Skeletal muscle tissue (tissue), 4 donors: ENCODE measurements around the gene SNRPA. TPM values are rescaled to one million over a fixed set of nuclear protein-coding genes. Genes with fewer than 3 reads are reported as not detected.

Source experiments
- H3K27ac ChIP-seq: one replicate; pipeline ENCODE4 v1.7.0; 2013; ENCODE audit warnings: mild to moderate bottlenecking, low read depth, low read length, inconsistent platforms
- H3K27me3 ChIP-seq, 3 donors: one replicate each; pipeline ENCODE4 v1.7.0; 2013; ENCODE audit warnings: low read length in 3 of 3; ENCODE audit not compliant: control insufficient read depth in 3 of 3, insufficient read depth in 3 of 3
- H3K36me3 ChIP-seq, 3 donors: one replicate each; pipeline ENCODE4 v1.7.0; 2013; ENCODE audit warnings: low read length in 3 of 3; ENCODE audit not compliant: control insufficient read depth in 3 of 3, insufficient read depth in 3 of 3
- H3K4me1 ChIP-seq, 3 donors: one replicate each; pipeline ENCODE4 v1.7.0; 2013; ENCODE audit warnings: low read length in 3 of 3, mild to moderate bottlenecking in 3 of 3; ENCODE audit not compliant: control insufficient read depth in 3 of 3, insufficient read depth in 3 of 3
- H3K4me3 ChIP-seq, 3 donors: one replicate each; pipeline ENCODE4 v1.7.0; 2013; ENCODE audit warnings: low read length in 3 of 3
- H3K9ac ChIP-seq, 3 donors: one replicate each; pipeline ENCODE4 v1.7.0; 2013; ENCODE audit warnings: low read length in 3 of 3, mild to moderate bottlenecking in 3 of 3, moderate library complexity in 2 of 3, low read depth in 1 of 3
- H3K9me3 ChIP-seq, 3 donors: one replicate each; pipeline ENCODE4 v1.7.0; 2013; ENCODE audit warnings: low read length in 3 of 3; ENCODE audit not compliant: control insufficient read depth in 3 of 3
- total RNA-seq: library from RNA; depleted of rRNA; stranded (reverse); fragments of >200 nt; gene quantifications from one replicate; pipeline ENCODE4 v1.2.3, GENCODE V29; 2014
- donor health status: Osteomylitis.

SNRPA gene
- total RNA-seq, 1 donor from 2014 or later = 7.8 TPM

DNA sequence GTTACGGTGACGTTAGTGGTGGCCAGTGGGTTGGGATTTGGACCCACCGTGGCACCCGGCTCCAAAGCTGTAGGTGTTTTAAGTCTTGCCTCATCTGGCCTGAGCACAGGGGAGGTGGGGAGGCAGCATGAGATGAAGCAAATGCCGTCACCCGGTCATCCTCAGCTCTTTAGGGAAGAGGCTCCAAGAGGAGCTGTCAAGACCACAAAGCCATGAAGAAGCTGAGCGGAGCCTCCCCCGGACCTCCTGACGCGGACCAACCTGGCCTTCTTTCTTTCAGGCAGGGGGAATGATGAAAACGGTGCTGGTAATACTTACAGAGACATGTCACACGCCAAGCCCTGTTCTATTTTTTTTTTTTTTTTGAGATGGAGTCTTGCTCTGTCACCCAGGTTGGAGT lies 8.1 kb upstream of the SNRPA start:
- H3K27ac ChIP-seq = no peak overlapping the region
- peaks cover 19 to 24% (median 20%) of the 10 kb centered on the region in 3 donors for H3K36me3 ChIP-seq
- H3K4me1 ChIP-seq = peaks cover 20 to 31% (median 31%) of the 10 kb centered on the region in 3 donors
- H3K4me3 ChIP-seq = no peak overlapping the region
- H3K27me3 ChIP-seq = no peaks in the 10 kb centered on the region
- no peak overlapping the region for H3K9ac ChIP-seq
- no peaks in the 10 kb centered on the region for H3K9me3 ChIP-seq

DNA sequence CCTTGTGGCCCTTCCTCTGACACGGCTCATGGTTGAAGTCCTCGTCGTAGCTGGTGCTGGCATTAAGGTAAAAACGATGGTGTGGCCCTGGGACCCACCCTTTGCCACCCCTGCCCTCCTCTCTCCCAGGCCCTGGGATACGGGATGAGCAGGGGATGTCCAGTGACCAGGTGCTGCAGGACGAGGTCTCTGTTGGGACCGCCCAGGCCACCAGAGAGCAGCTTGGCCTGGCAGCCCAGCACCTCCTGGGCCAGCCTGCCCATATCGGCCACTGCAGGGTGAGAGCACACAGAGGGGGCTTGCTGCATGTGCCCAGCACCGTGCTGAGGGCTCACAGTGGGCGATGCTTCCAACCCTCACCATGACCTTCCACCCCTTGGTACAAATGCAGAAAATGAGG lies 7.1 kb upstream of the SNRPA start:
- H3K4me3 ChIP-seq = no peak overlapping the region
- H3K27me3 ChIP-seq = no peaks in the 10 kb centered on the region
- peaks cover 13 to 17% (median 17%) of the 10 kb centered on the region in 3 donors for H3K36me3 ChIP-seq
- H3K9me3 ChIP-seq = no peaks in the 10 kb centered on the region
- H3K9ac ChIP-seq = no peak overlapping the region
- peaks cover 25 to 38% (median 37%) of the 10 kb centered on the region in 3 donors for H3K4me1 ChIP-seq
- no peak overlapping the region for H3K27ac ChIP-seq

DNA sequence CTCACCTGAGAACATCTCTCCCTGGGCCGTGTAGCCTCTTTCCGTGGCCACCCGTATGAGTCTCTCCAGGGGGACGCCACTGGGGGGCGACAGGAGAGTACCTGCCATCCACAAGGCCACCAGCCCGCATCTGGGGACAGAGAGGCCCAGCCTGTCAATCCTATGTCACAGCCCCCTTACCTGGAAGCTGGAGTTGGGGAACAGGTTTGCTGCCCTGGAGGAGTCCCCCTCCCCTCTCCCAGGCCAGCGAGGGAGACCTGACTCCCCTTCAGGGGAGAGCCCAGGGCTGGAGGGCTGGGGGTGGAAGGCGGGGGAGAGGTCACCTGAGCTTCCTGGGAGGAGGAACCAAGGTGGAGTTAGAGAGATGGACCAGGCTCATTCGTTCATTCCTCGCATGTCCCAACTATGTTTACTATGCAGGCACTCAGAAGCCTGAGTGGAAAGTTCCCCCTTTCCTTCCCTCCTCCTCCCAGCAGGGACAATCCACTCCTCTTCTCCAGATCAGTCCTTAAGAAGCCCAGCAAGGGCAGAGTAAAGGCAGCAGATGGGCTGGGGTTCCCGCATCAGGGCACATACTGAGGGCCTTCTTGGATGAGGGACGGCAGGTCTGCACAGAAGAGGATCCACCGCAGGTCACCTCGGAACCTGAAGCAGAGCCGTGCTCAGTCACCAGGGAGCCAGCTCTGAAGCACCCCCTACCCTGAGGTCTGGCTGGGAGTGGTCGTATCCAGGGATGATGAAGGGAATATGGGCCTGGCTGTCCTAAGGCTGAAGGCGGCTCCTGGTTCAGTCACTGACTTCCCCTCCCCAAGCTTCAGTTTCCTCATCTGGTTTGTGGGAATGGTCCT lies 6.2 kb upstream of the SNRPA start:
- Histone ChIP-seq H3K36me3 (peaks cover 4 to 10% (median 9%) of the 10 kb centered on the region in 3 donors), H3K9me3 (no peaks in the 10 kb centered on the region), H3K27me3 (no peaks in the 10 kb centered on the region), H3K4me3 (no peak overlapping the region), H3K9ac (peak overlapping the region in 1 of 3 donors; percentile 16), H3K4me1 (peaks cover 30 to 39% (median 39%) of the 10 kb centered on the region in 3 donors), H3K27ac (no peak overlapping the region)

DNA sequence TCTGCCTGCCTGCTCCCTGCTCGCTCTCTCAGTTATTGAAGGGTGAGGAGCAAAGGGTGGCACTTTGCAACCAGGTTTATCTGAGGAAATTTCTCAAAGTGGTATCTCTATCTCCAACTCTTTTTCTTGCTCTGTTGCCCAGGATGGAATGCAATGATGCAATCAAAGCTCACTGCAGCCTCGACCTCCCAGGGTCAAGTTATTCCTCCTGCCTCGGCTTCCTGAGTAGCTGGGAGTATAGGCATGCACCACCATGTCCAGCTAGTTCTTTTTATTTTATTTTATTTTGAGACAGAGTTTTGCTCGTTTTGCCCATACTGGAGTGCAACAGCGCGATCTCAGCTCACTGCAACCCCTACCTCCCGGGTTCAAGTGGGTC lies 5.6 kb upstream of the SNRPA start:
- Histone ChIP-seq H3K27ac (no peak overlapping the region), H3K4me1 (peaks cover 27 to 37% (median 36%) of the 10 kb centered on the region in 3 donors), H3K36me3 (peaks cover 0 to 8% (median 8%) of the 10 kb centered on the region in 3 donors), H3K4me3 (no peak overlapping the region), H3K9me3 (no peaks in the 10 kb centered on the region), H3K9ac (no peak overlapping the region), H3K27me3 (no peaks in the 10 kb centered on the region)

DNA sequence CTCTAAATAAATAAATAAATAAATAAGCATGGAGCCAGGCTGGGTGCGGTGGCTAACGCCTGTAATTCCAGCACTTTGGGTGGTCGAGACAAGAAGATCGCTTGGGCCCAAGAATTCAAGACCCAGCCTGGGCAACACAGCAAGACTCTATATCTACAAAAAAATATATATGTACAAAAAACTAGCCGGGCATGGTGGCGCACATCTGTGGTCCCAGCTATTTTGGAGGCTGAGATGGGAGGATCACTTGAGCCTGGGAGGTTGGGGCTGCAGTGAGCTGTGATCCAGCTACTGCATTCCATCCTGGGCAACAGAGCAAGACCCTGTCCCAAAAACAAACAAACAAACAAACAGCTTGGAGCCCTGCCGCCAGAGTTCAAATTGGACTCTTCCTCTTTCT lies 3.5 kb upstream of the SNRPA start:
- H3K27ac ChIP-seq = no peak overlapping the region
- no peaks in the 10 kb centered on the region for H3K9me3 ChIP-seq
- peaks cover 18 to 36% (median 33%) of the 10 kb centered on the region in 3 donors for H3K4me1 ChIP-seq
- H3K9ac ChIP-seq = no peak overlapping the region
- H3K4me3 ChIP-seq = no peak overlapping the region
- H3K27me3 ChIP-seq = no peaks in the 10 kb centered on the region
- H3K36me3 ChIP-seq = peaks cover 0 to 8% (median 0%) of the 10 kb centered on the region in 3 donors

DNA sequence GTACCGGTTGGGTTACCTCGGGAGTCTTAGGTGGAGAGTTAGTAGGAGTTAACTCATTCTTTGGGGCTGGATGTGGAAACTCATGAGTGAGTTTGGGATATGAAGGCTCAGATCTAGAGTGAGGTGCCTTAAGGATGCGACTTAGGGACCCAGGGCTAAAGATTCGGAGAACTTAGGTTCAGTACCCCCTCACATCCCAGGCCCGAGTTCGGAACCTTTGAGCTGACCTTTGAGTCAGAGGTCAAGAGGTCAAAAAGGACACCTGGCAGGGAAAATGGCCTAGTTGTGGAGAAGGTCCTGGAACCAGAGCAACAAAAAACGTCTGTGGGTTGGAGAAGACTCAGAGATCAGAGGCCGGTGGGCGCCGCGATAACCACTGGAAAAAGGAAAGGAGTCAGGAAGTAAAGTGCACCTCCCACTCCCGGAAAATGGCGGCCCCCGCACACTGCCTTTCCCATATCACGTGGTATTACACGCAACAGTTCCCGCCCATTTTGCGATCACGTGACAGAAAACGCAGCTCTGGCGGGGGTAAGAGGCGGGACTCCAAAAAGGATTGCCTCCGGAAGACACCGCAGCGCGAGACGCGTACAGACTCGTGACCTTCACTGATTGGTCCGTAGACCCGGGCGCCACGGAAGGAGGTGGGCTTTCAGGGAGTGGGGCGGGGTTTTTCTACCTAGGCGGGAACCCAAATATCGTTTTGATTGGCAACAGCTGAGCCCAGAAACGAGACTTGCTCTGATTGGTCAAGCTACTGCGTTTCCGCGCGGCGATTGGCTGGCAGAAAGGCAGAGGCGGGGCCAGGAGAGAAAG lies 737 bp upstream of the SNRPA start, which contains the start of gene ACTMAP:
TSS of gene ACTMAP (minus strand) at position 420 of the 816 bp plus-strand sequence. CDS start 674 bp downstream, outside the sequence.
- Histone ChIP-seq H3K36me3 (peaks cover 0 to 7% (median 0%) of the 10 kb centered on the region in 3 donors), H3K4me1 (peaks cover 22 to 42% (median 40%) of the 10 kb centered on the region in 3 donors), H3K9ac (peak within 1 kb of the TSS; percentile 87 to 92 (median 91)), H3K9me3 (no peaks in the 10 kb centered on the region), H3K4me3 (peak within 1 kb of the TSS; percentile 93 to 97 (median 94)), H3K27me3 (no peaks in the 10 kb centered on the region), H3K27ac (peak within 1 kb of the TSS; percentile 99)

DNA sequence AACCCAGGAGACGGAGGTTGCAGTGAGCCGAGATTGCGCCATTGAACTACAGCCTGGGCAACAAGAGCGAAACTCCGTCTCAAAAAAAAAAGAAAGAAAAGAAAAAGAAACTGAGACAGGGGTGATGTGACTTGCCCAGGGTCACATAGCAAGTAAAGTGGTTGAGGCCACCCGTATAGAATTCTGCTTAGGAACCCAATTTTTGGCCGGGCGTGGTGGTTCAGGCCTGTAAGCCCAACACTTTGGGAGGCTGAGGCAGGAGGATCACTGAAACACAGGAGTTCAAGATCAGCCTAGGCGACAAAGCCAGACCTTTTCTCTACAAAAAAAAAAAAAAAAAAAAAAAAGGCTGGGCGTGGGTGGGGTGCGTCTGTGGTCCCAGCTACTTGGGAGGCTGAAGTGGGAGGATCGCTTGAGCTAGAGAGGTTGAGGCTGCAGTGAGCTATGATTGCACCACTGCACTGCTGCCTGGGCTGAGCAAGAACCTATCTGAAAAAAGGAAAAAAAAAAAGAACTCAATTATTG lies 1.3 kb downstream of the SNRPA start:
- Histone ChIP-seq H3K9ac (peak overlapping the region in 1 of 3 donors; percentile 86), H3K27ac (peak overlapping the region; percentile 93), H3K9me3 (no peaks in the 10 kb centered on the region), H3K4me1 (peaks cover 22 to 42% (median 36%) of the 10 kb centered on the region in 3 donors), H3K36me3 (peaks cover 2 to 19% (median 12%) of the 10 kb centered on the region in 3 donors), H3K27me3 (no peaks in the 10 kb centered on the region), H3K4me3 (peak overlapping the region in 2 of 3 donors; percentile 91 to 97)

DNA sequence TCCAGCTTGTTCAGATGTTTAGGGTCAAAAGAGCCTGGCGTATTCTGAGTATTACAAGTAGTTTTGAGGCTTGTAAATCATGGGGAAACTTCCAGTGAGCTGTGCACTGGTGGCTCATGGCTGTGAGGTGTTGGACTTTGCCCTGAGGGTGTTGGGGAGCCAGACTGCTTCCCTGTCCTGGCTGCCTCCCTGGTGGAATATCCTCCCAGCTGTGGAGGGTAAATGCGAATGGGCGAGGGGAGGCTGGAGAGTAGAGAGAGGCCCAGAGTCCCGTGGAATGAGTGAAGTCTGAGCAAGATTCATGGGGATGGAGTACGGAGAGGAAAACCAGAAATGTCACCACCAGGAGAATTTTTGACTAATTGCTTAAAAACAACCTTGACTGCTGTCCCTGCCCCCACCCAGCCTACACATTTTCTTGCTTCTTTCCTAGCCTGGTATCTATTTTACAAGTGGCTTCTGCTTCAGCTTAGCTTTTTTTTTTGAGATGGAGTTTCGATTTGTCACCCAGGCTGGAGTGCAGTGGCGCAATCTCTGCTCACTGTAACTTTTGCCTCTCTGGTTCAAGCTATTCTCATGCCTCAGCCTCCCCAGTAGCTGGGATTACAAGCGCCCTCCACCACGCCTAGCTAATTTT lies 3.7 kb downstream of the SNRPA start:
- no peak overlapping the region for H3K4me3 ChIP-seq
- H3K9ac ChIP-seq = peak overlapping the region in 1 of 3 donors; percentile 40
- H3K9me3 ChIP-seq = no peaks in the 10 kb centered on the region
- H3K36me3 ChIP-seq = peaks cover 17 to 37% (median 26%) of the 10 kb centered on the region in 3 donors
- H3K27ac ChIP-seq = no peak overlapping the region
- peaks cover 10 to 27% (median 22%) of the 10 kb centered on the region in 3 donors for H3K4me1 ChIP-seq
- no peaks in the 10 kb centered on the region for H3K27me3 ChIP-seq

DNA sequence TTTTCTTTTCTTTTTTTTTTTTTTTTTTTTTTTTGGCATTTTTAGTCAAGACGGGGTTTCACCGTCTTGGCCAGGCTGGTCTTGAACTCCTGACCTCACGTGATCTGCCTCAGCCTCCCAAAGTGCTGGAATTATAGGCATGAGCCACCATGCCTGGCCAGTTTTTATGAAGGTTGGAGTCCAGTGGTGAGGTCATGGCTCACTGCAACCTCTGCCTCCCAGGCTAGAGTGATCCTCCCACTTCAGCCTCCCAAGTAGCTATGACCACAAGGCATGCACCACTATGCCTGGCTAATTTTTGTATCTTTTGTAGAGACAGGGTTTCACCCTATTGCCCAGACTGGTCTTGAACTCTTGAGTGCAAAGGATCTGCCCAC lies 4.2 kb downstream of the SNRPA start:
- H3K27ac ChIP-seq = no peak overlapping the region
- peaks cover 8 to 22% (median 19%) of the 10 kb centered on the region in 3 donors for H3K4me1 ChIP-seq
- no peak overlapping the region for H3K4me3 ChIP-seq
- no peak overlapping the region for H3K9ac ChIP-seq
- H3K36me3 ChIP-seq = peaks cover 22 to 41% (median 29%) of the 10 kb centered on the region in 3 donors
- no peaks in the 10 kb centered on the region for H3K9me3 ChIP-seq
- no peaks in the 10 kb centered on the region for H3K27me3 ChIP-seq
